T-helper 1 cell treated with Interleukin-12 subunit alpha and Interleukin-12 subunit beta and Interleukin-4 antibody, amounts not matched to agents 30 μg/mL and 1 μg/mL, for 36 hours (primary cell): ENCODE data around the gene PDHX.
"Not testable (repeated sequence)": the region's sequence is repeated elsewhere in the genome, so short reads cannot be mapped to it uniquely, and the experiment has no call there.

Experiments
- H3K27ac Mint-ChIP-seq: one replicate; pipeline ENCODE4 v1.8.0; 2021; ENCODE audit warnings: mild to moderate bottlenecking, mixed read lengths
- H3K27me3 Mint-ChIP-seq: one replicate; pipeline ENCODE4 v1.8.0; 2021; ENCODE audit warnings: low read depth, mixed read lengths
- H3K36me3 Mint-ChIP-seq: one replicate; pipeline ENCODE4 v1.8.0; 2021; ENCODE audit warnings: low read depth, mixed read lengths
- H3K4me1 Mint-ChIP-seq: one replicate; pipeline ENCODE4 v1.8.0; 2021; ENCODE audit warnings: low read depth, mixed read lengths
- H3K4me3 Mint-ChIP-seq: one replicate; pipeline ENCODE4 v1.8.0; 2021; ENCODE audit warnings: mild to moderate bottlenecking, moderate library complexity, mixed read lengths
- H3K9me3 Mint-ChIP-seq: one replicate; pipeline ENCODE4 v1.8.0; 2021; ENCODE audit warnings: mixed read lengths

PDHX gene

GRCh38 chr11:35021589-35021988 is 105.2 kb downstream of the PDHX start:
- peaks cover 37% of the 10 kb centered on the region for H3K27me3 Mint-ChIP-seq
- H3K9me3 Mint-ChIP-seq: peaks cover 46% of the 10 kb centered on the region
- no peaks in the 10 kb centered on the region for H3K4me1 Mint-ChIP-seq
- no peak overlapping the region for H3K4me3 Mint-ChIP-seq
- no peak overlapping the region for H3K27ac Mint-ChIP-seq
- peaks cover 28% of the 10 kb centered on the region for H3K36me3 Mint-ChIP-seq

GRCh38 chr11:35023940-35024339 is 107.5 kb downstream of the PDHX start:
- Mint-ChIP-seq H3K27me3 (peaks cover 29% of the 10 kb centered on the region), H3K36me3 (peaks cover 38% of the 10 kb centered on the region), H3K9me3 (peaks cover 66% of the 10 kb centered on the region)
- not testable (repeated sequence) for H3K4me1 Mint-ChIP-seq, H3K27ac Mint-ChIP-seq, H3K4me3 Mint-ChIP-seq

GRCh38 chr11:35028007-35028406 is 111.6 kb downstream of the PDHX start:
- Mint-ChIP-seq H3K27me3 (peaks cover 19% of the 10 kb centered on the region), H3K4me1 (peaks cover 25% of the 10 kb centered on the region), H3K9me3 (peaks cover 53% of the 10 kb centered on the region), H3K36me3 (peaks cover 34% of the 10 kb centered on the region)
- not testable (repeated sequence) for H3K27ac Mint-ChIP-seq, H3K4me3 Mint-ChIP-seq

GRCh38 chr11:35029979-35030682 is 113.7 kb downstream of the PDHX start:
- peaks cover 19% of the 10 kb centered on the region for H3K36me3 Mint-ChIP-seq
- H3K4me1 Mint-ChIP-seq: peaks cover 36% of the 10 kb centered on the region
- H3K27ac Mint-ChIP-seq: peak overlapping the region; percentile 76
- H3K27me3 Mint-ChIP-seq: peaks cover 19% of the 10 kb centered on the region
- H3K9me3 Mint-ChIP-seq: peaks cover 38% of the 10 kb centered on the region
- H3K4me3 Mint-ChIP-seq: peak overlapping the region; percentile 66

- H3K27ac Mint-ChIP-seq: peak overlapping the region; percentile 90
- H3K4me1 Mint-ChIP-seq: peaks cover 36% of the 10 kb centered on the region
- peaks cover 33% of the 10 kb centered on the region for H3K9me3 Mint-ChIP-seq
- H3K27me3 Mint-ChIP-seq: peaks cover 23% of the 10 kb centered on the region
- H3K4me3 Mint-ChIP-seq: peak overlapping the region; percentile 66
- peaks cover 22% of the 10 kb centered on the region for H3K36me3 Mint-ChIP-seq
These were observed 114.3 kb downstream of the PDHX start for GRCh38 chr11:35030716-35031213.

- Mint-ChIP-seq H3K27ac (no peak overlapping the region), H3K4me1 (peaks cover 38% of the 10 kb centered on the region)
These were observed 114.9 kb downstream of the PDHX start for GRCh38 chr11:35031346-35031745.

GRCh38 chr11:35031867-35032266 is 115.4 kb downstream of the PDHX start:
- H3K4me3 Mint-ChIP-seq: no peak overlapping the region
- no peak overlapping the region for H3K27ac Mint-ChIP-seq
- peaks cover 22% of the 10 kb centered on the region for H3K36me3 Mint-ChIP-seq
- peaks cover 24% of the 10 kb centered on the region for H3K9me3 Mint-ChIP-seq
- H3K4me1 Mint-ChIP-seq: peaks cover 38% of the 10 kb centered on the region
- peaks cover 24% of the 10 kb centered on the region for H3K27me3 Mint-ChIP-seq

More at GRCh38 chr11:35031346-35031745, 114.9 kb downstream of the PDHX start:
- Mint-ChIP-seq H3K36me3 (peaks cover 22% of the 10 kb centered on the region), H3K4me3 (no peak overlapping the region), H3K27me3 (peaks cover 23% of the 10 kb centered on the region), H3K9me3 (peaks cover 27% of the 10 kb centered on the region)

- H3K4me3 Mint-ChIP-seq: no peak overlapping the region
- H3K9me3 Mint-ChIP-seq: peaks cover 19% of the 10 kb centered on the region
- peaks cover 38% of the 10 kb centered on the region for H3K4me1 Mint-ChIP-seq
- H3K36me3 Mint-ChIP-seq: peaks cover 17% of the 10 kb centered on the region
- H3K27ac Mint-ChIP-seq: no peak overlapping the region
- H3K27me3 Mint-ChIP-seq: peaks cover 29% of the 10 kb centered on the region
These were observed 116.6 kb downstream of the PDHX start for GRCh38 chr11:35033011-35033410.

- Mint-ChIP-seq H3K36me3 (peaks cover 19% of the 10 kb centered on the region), H3K9me3 (peaks cover 13% of the 10 kb centered on the region), H3K4me3 (no peak overlapping the region), H3K27me3 (peaks cover 36% of the 10 kb centered on the region), H3K27ac (no peak overlapping the region), H3K4me1 (peaks cover 42% of the 10 kb centered on the region)
These were observed 118.0 kb downstream of the PDHX start for GRCh38 chr11:35034401-35034800.

- Mint-ChIP-seq H3K9me3 (peaks cover 13% of the 10 kb centered on the region), H3K4me3 (no peak overlapping the region), H3K27ac (no peak overlapping the region)
These were observed 119.5 kb downstream of the PDHX start for GRCh38 chr11:35035894-35036408.

GRCh38 chr11:35036639-35037038 is 120.2 kb downstream of the PDHX start:
- Mint-ChIP-seq H3K27ac (no peak overlapping the region), H3K36me3 (peaks cover 19% of the 10 kb centered on the region), H3K27me3 (peaks cover 36% of the 10 kb centered on the region), H3K9me3 (peaks cover 13% of the 10 kb centered on the region), H3K4me3 (no peak overlapping the region), H3K4me1 (peaks cover 40% of the 10 kb centered on the region)

More at GRCh38 chr11:35035894-35036408, 119.5 kb downstream of the PDHX start:
- Mint-ChIP-seq H3K36me3 (peaks cover 19% of the 10 kb centered on the region), H3K4me1 (peaks cover 39% of the 10 kb centered on the region), H3K27me3 (peaks cover 36% of the 10 kb centered on the region)

GRCh38 chr11:35038211-35038928 is 122.0 kb downstream of the PDHX start:
- Mint-ChIP-seq H3K36me3 (peaks cover 13% of the 10 kb centered on the region), H3K27me3 (peaks cover 30% of the 10 kb centered on the region), H3K9me3 (peaks cover 11% of the 10 kb centered on the region), H3K4me1 (peaks cover 40% of the 10 kb centered on the region), H3K27ac (no peak overlapping the region), H3K4me3 (no peak overlapping the region)

GRCh38 chr11:35039076-35039475 is 122.7 kb downstream of the PDHX start:
- Mint-ChIP-seq H3K36me3 (peaks cover 12% of the 10 kb centered on the region), H3K27ac (peak overlapping the region; percentile 53), H3K4me3 (no peak overlapping the region), H3K4me1 (peaks cover 33% of the 10 kb centered on the region), H3K27me3 (peaks cover 23% of the 10 kb centered on the region), H3K9me3 (peaks cover 9% of the 10 kb centered on the region)

GRCh38 chr11:35040221-35040942 is 124.0 kb downstream of the PDHX start:
- Mint-ChIP-seq H3K9me3 (peaks cover 9% of the 10 kb centered on the region), H3K36me3 (peaks cover 13% of the 10 kb centered on the region), H3K4me1 (peaks cover 40% of the 10 kb centered on the region), H3K27ac (peak overlapping the region; percentile 93), H3K27me3 (peaks cover 22% of the 10 kb centered on the region), H3K4me3 (peak overlapping the region; percentile 80)
